CD14-positive monocyte (primary cell): ENCODE data around the gene ERMARD. TPM values are rescaled to one million over a fixed set of nuclear protein-coding genes. Genes with fewer than 3 reads are reported as not detected.

Source experiments
- DNase-seq, 3 donors: peaks; one replicate each; pipeline ENCODE4 v3.0.0-alpha.2; 2011 to 2022
- H2AFZ ChIP-seq: 2 replicates; pipeline ENCODE4 v1.6.0; 2012; ENCODE audit warnings: mild to moderate bottlenecking, low read depth, low read length, inconsistent platforms; ENCODE audit not compliant: insufficient read depth, poor library complexity, severe bottlenecking
- H3K27ac ChIP-seq, 2 donors: 1 replicate in 1 of 2; 2 replicates in 1 of 2; pipeline ENCODE4 v1.5.1; 2012 to 2013; ENCODE audit warnings: low read length in 2 of 2, control low read depth in 1 of 2, inconsistent platforms in 1 of 2, low read depth in 1 of 2, mild to moderate bottlenecking in 1 of 2
- H3K27me3 ChIP-seq, 2 donors: one replicate each; pipeline versions ENCODE4 v1.6.0 to v1.6.1; 2011 to 2013; ENCODE audit warnings: low read length in 2 of 2; ENCODE audit not compliant: control insufficient read depth in 2 of 2, insufficient read depth in 2 of 2
- H3K36me3 ChIP-seq, 2 donors: replicated peaks in 1 of 2; 1 replicate in 1 of 2; 2 replicates in 1 of 2; pipeline versions ENCODE4 v1.5.1 to v1.6.1; 2012 to 2013; ENCODE audit warnings: low read length in 2 of 2, control low read depth in 1 of 2, inconsistent platforms in 1 of 2, mild to moderate bottlenecking in 1 of 2; ENCODE audit not compliant: insufficient read depth in 2 of 2, control insufficient read depth in 1 of 2
- H3K4me1 ChIP-seq, 2 donors: 1 replicate in 1 of 2; 2 replicates in 1 of 2; pipeline versions ENCODE4 v1.5.1 to v1.6.1; 2012 to 2013; ENCODE audit warnings: low read length in 2 of 2, control low read depth in 1 of 2, inconsistent platforms in 1 of 2, mild to moderate bottlenecking in 1 of 2, moderate library complexity in 1 of 2; ENCODE audit not compliant: insufficient read depth in 2 of 2, control insufficient read depth in 1 of 2
- H3K4me2 ChIP-seq: replicated peaks from 2 replicates; pipeline ENCODE3; 2012; ENCODE audit warnings: low read length, moderate library complexity, mild to moderate bottlenecking; ENCODE audit not compliant: poor library complexity, severe bottlenecking; ENCODE audit errors: extremely low read depth
- H3K4me3 ChIP-seq, 3 experiments: fragments of 200-600 bp in 1 of 3; sonication (generic) in 1 of 3; replicated peaks in 1 of 3; 1 replicate in 2 of 3; 2 replicates in 1 of 3; pipeline ENCODE4 v1.5.1; 2011 to 2013; ENCODE audit warnings: low read length in 3 of 3, mild to moderate bottlenecking in 3 of 3, control low read depth in 2 of 3, low read depth in 2 of 3, inconsistent platforms in 1 of 3, moderate library complexity in 1 of 3
- H3K79me2 ChIP-seq: 2 replicates; pipeline ENCODE4 v1.6.0; 2012; ENCODE audit warnings: mild to moderate bottlenecking, control low read depth, inconsistent platforms, low read length, moderate library complexity; ENCODE audit not compliant: insufficient read depth
- H3K9ac ChIP-seq: 2 replicates; pipeline ENCODE4 v1.6.0; 2017; ENCODE audit warnings: low read length, mild to moderate bottlenecking; ENCODE audit not compliant: insufficient read depth, poor library complexity, severe bottlenecking
- H3K9me3 ChIP-seq, 2 donors: replicated peaks in 1 of 2; 1 replicate in 1 of 2; 2 replicates in 1 of 2; pipeline versions ENCODE4 v1.5.1 to v1.6.1; 2012 to 2013; ENCODE audit warnings: low read length in 2 of 2, control low read depth in 1 of 2; ENCODE audit not compliant: control insufficient read depth in 1 of 2, insufficient read depth in 1 of 2
- H4K20me1 ChIP-seq: 2 replicates; pipeline ENCODE4 v1.6.0; 2012; ENCODE audit warnings: mild to moderate bottlenecking, low read length, control low read depth, moderate library complexity; ENCODE audit not compliant: insufficient read depth
- H3K27ac Mint-ChIP-seq, 7 donors: one replicate each; pipeline ENCODE4 v1.8.0; 2020; ENCODE audit warnings: mild to moderate bottlenecking in 7 of 7, mixed read lengths in 7 of 7, moderate library complexity in 6 of 7, inconsistent platforms in 2 of 7
- H3K27me3 Mint-ChIP-seq, 3 donors: one replicate each; pipeline ENCODE4 v1.8.0; 2021 to 2022; ENCODE audit warnings: low read depth in 3 of 3, mild to moderate bottlenecking in 3 of 3, mixed read lengths in 3 of 3, moderate library complexity in 3 of 3, inconsistent platforms in 1 of 3
- H3K36me3 Mint-ChIP-seq, 2 donors: one replicate each; pipeline ENCODE4 v1.8.0; 2020; ENCODE audit warnings: mixed read lengths in 2 of 2, inconsistent platforms in 1 of 2, mild to moderate bottlenecking in 1 of 2
- H3K4me1 Mint-ChIP-seq: one replicate; pipeline ENCODE4 v1.8.0; 2020; ENCODE audit warnings: mild to moderate bottlenecking, mixed read lengths
- H3K4me3 Mint-ChIP-seq, 2 donors: one replicate each; pipeline ENCODE4 v1.8.0; 2020; ENCODE audit warnings: mild to moderate bottlenecking in 2 of 2, mixed read lengths in 2 of 2, moderate library complexity in 1 of 2
- H3K9me3 Mint-ChIP-seq, 7 donors: one replicate each; pipeline ENCODE4 v1.8.0; 2020 to 2022; ENCODE audit warnings: mixed read lengths in 7 of 7, mild to moderate bottlenecking in 6 of 7, moderate library complexity in 6 of 7, inconsistent platforms in 2 of 7
- CTCF ChIP-seq: fragments of 200-600 bp; IDR thresholded peaks from one replicate; pipeline ENCODE4 v1.8.0; 2022; ENCODE audit warnings: antibody characterized with exemption, mild to moderate bottlenecking
- WGBS: methylation state at CpG from one replicate; pipeline ENCODE4 v1.1.5; 2013; ENCODE audit warnings: missing lambda C conversion rate; ENCODE audit not compliant: insufficient coverage; 5-methylcytosine and 5-hydroxymethylcytosine counted together
- intact Hi-C, 2 donors: fragments of 100-400 bp; cut with micrococcal nuclease; formaldehyde crosslinking; loops; one replicate each; pipeline versions ENCODE4 v1.15.0 to v1.15.1; 2023
- polyA plus RNA-seq, 3 donors: library from polyadenylated mRNA; depleted of rRNA in 1 of 3; unstranded in 2 of 3; stranded (reverse) in 1 of 3; fragments of 300-500 nt in 2 of 3; fragments of >200 nt in 1 of 3; fragmentation: Illumina TruSeq in 2 of 3; gene quantifications; 1 replicate in 2 of 3; 2 replicates in 1 of 3; pipeline ENCODE4 v1.2.3, GENCODE V29; 2012 to 2021

ERMARD gene
- polyA plus RNA-seq, 3 donors, result 10.6 to 33.0 (median 11.2) TPM

- no peak overlapping the region for H3K4me3 Mint-ChIP-seq
- H3K9me3 Mint-ChIP-seq, result peaks cover 0 to 3% (median 0%) of the 10 kb centered on the region in 7 donors
- WGBS, result 100% methylated on average over 6 of the region's 13 CpGs
- H3K27me3 ChIP-seq, result no peaks in the 10 kb centered on the region
- no peak overlapping the region for H3K4me2 ChIP-seq
- TF ChIP-seq CTCF, result no peak
- H3K27ac ChIP-seq, result no peak overlapping the region
- no peaks in the 10 kb centered on the region for H3K4me1 ChIP-seq
- no peaks in the 10 kb centered on the region for H3K79me2 ChIP-seq
- H3K9me3 ChIP-seq, result no peaks in the 10 kb centered on the region
- peaks cover 70 to 78% of the 10 kb centered on the region in 2 donors for H3K36me3 Mint-ChIP-seq
- DNase-seq, result no peak
- H2AFZ ChIP-seq, result no peak overlapping the region
- no peak overlapping the region for H3K27ac Mint-ChIP-seq
- H3K9ac ChIP-seq, result no peak overlapping the region
- H3K4me1 Mint-ChIP-seq, result no peaks in the 10 kb centered on the region
- no peaks in the 10 kb centered on the region for H4K20me1 ChIP-seq
- intact Hi-C loops, result no loop called here
- peaks cover 44 to 89% of the 10 kb centered on the region in 2 donors for H3K36me3 ChIP-seq
- no peaks in the 10 kb centered on the region for H3K27me3 Mint-ChIP-seq
- H3K4me3 ChIP-seq, result no peak overlapping the region
These were observed 25.0 kb downstream of the ERMARD start for GRCh38 chr6:169776379-169776778.

GRCh38 chr6:169777896-169778295 lies 26.5 kb downstream of the ERMARD start:
- DNase-seq, result no peak
- Histone ChIP-seq H3K9me3 (no peaks in the 10 kb centered on the region), H3K9ac (no peak overlapping the region), H3K27me3 (no peaks in the 10 kb centered on the region), H3K4me1 (no peaks in the 10 kb centered on the region), H2AFZ (no peak overlapping the region), H3K27ac (no peak overlapping the region), H4K20me1 (no peaks in the 10 kb centered on the region), H3K4me3 (no peak overlapping the region), H3K36me3 (peaks cover 42 to 83% of the 10 kb centered on the region in 2 donors), H3K79me2 (no peaks in the 10 kb centered on the region), H3K4me2 (no peak overlapping the region)
- H3K9me3 Mint-ChIP-seq, result peaks cover 0 to 8% (median 1%) of the 10 kb centered on the region in 7 donors
- no peak overlapping the region for H3K4me3 Mint-ChIP-seq
- peak overlapping the region in 2 of 7 donors; percentile 6 to 26 for H3K27ac Mint-ChIP-seq
- intact Hi-C loops, result no loop called here
- H3K4me1 Mint-ChIP-seq, result no peaks in the 10 kb centered on the region
- peaks cover 66 to 76% of the 10 kb centered on the region in 2 donors for H3K36me3 Mint-ChIP-seq
- no peak for TF ChIP-seq CTCF
- H3K27me3 Mint-ChIP-seq, result no peaks in the 10 kb centered on the region
- WGBS, result 93% methylated on average over 3 of the region's 12 CpGs
